NCI-H2107 (cell line): ENCODE measurements around the gene KCNJ2.

Experiments
- DNase-seq: peaks from one replicate; lab custom pipeline; 2025; lab: John Stamatoyannopoulos, UW

The KCNJ2 gene

GRCh38 chr17:70205401-70205800 is 36.1 kb downstream of the KCNJ2 start:
- DNase-seq: no peak

DNA sequence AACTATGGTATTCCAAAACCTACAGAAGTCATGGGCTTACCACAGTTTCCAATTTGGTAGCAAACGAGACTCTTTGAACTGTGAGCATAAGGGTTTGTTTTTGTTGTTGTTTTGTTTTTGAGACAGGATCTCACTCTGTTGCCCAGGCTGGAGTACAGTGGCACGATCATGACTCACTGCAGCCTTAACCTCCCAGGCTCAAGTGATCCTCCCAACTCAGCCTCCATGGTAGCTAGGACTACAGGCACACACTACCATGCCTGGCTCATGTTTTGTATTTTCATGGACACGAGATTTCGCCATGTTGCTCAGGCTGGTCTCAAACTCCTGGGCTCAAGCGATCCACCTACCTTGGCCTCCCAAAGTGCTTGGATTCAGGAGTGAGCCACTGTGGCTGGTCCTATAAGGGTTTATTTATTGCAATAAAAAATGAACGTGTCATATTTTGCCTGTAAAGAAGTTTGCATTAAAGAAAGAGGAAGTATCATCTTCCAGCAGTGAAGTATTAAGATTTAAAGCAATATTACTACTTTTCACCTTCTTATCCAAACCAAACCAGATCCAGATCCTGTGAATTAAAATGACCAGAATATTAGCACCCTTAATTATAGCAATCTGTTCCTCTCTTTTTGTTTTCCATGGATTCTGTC is 37.2 kb downstream of the KCNJ2 start:
- DNase-seq: no peak

GRCh38 chr17:70207184-70207583 is 37.9 kb downstream of the KCNJ2 start:
- DNase-seq: no peak

DNA sequence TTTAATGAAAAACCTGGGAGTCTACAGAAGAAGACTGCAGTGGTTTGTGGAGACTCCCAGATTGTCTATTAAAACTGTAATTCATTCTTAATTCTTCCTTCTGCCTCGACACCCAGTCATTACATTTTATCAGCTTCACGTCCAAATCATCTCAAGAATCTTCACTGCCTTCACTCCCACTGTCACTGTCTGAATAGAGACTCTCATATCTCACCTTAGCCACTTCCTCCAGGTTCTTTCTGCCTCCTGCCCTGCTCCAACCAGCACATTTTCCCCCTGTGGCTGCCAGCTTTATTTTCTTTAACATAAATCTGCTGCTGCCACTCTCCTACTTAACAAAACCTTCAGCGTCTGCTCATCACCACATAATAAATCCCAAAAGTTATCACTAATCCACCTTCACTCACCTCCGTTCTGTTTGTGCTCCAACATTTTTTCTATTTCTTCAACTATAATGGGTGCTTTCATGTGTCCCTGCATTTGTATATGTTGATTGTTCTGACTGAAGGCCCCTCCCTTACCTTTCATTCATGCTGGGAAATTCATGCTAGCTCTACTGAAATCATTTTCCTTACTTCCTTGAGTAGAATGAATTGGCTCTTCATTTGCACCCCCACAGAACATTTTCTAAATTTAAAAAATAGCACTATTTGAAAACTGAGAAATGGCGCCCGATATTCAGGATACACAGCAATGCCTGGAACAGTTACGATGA is 38.9 kb downstream of the KCNJ2 start:
- DNase-seq: no peak

DNA sequence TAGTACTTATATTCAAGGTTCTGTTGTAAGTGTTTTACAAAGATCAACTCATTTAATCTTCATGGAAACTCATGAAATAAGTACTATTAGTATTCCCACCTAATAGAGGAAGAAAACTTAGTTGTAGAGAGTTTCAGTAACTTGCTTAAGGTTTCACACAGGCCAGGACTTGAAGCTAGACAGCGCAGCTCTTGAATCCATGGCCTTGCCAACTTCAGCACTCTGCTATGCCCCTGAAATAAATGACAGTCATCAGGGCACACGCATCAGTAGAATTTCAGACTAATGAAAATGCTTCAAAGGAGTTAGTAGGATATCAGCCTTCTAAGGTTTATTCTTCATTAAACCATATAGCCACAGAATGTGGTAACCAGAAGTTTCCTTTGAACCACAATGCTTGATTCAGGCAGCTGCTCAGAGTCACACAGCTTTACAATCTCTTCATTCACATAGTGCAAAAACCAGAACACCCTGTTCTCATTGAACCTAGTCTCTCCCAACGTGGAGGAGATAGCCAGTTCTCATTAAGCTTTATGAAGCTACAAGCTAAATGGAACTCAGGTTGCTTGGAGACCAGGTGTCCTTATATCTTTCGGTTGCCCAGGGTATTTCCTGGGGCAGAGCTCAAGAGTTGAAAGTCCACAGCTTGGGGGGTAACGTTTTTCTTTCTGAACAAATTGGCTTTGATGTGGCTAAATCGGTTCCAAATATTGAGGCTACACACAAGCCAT is 39.7 kb downstream of the KCNJ2 start:
- no peak for DNase-seq

GRCh38 chr17:70215656-70216055 is 46.3 kb downstream of the KCNJ2 start:
- DNase-seq: no peak

- no peak for DNase-seq
Measured at GRCh38 chr17:70217571-70217970, 48.2 kb downstream of the KCNJ2 start.

DNA sequence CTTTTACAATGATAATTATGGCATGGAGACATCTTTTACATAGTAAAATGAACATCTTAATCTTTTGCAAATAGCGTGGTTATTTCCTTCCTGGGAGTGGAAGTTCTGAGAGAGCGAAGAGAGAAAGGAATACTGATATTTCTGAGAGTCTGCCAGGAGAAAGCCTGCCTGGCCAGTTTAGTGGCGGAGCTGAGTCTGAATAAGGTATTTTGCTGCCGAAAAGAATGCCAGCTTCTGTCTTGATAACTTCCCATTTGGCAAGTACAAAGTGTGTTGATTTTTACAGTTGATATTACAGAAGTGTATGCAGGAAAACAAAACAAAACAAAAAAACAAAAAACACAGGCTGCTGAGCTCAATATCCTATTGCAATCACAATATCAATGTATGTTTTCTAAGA is 55.9 kb downstream of the KCNJ2 start:
- DNase-seq: no peak
